DMS153 (cell line): ENCODE results near the gene GNG12.
A peak's percentile ranks its signal among the peaks of the same experiment; 100 is the strongest.

Experiments used
- DNase-seq: peaks from one replicate; lab custom pipeline; 2025; lab: John Stamatoyannopoulos, UW

GNG12 gene

GRCh38 chr1:67784545-67785186 is 48.6 kb downstream of the GNG12 start:
- no peak for DNase-seq

- DNase-seq: no peak
Observed at GRCh38 chr1:67780637-67781036, 52.6 kb downstream of the GNG12 start.

- no peak for DNase-seq
Observed at GRCh38 chr1:67777440-67777839, 55.8 kb downstream of the GNG12 start.

- no peak for DNase-seq
Observed at GRCh38 chr1:67777016-67777415, 56.3 kb downstream of the GNG12 start.

GRCh38 chr1:67773462-67773861 is 59.8 kb downstream of the GNG12 start:
- DNase-seq: no peak

- no peak for DNase-seq
Observed at GRCh38 chr1:67771749-67772148, 61.5 kb downstream of the GNG12 start.

- no peak for DNase-seq
Observed at GRCh38 chr1:67771152-67771551, 62.1 kb downstream of the GNG12 start.

- DNase-seq: no peak
Observed at GRCh38 chr1:67769633-67770256, 63.5 kb downstream of the GNG12 start.

- no peak for DNase-seq
Observed at GRCh38 chr1:67768480-67768879, 64.8 kb downstream of the GNG12 start.

- no peak for DNase-seq
Observed at GRCh38 chr1:67767103-67767782, 66.0 kb downstream of the GNG12 start.

- no peak for DNase-seq
Observed at GRCh38 chr1:67766141-67766978, 66.9 kb downstream of the GNG12 start.

GRCh38 chr1:67764633-67765032 is 68.6 kb downstream of the GNG12 start:
- no peak for DNase-seq

GRCh38 chr1:67761730-67762129 is 71.5 kb downstream of the GNG12 start:
- DNase-seq: no peak

GRCh38 chr1:67761091-67761490 is 72.2 kb downstream of the GNG12 start:
- DNase-seq: no peak

- DNase-seq: no peak
Observed at GRCh38 chr1:67760030-67760821, 73.0 kb downstream of the GNG12 start.

GRCh38 chr1:67759692-67760029 is 73.6 kb downstream of the GNG12 start:
- no peak for DNase-seq

GRCh38 chr1:67759066-67759465 is 74.2 kb downstream of the GNG12 start:
- DNase-seq: no peak

- peak; percentile 75 for DNase-seq
Observed at GRCh38 chr1:67755619-67756018, 77.6 kb downstream of the GNG12 start.

- DNase-seq: no peak
Observed at GRCh38 chr1:67755160-67755559, 78.1 kb downstream of the GNG12 start.

- no peak for DNase-seq
Observed at GRCh38 chr1:67754526-67754920, 78.7 kb downstream of the GNG12 start.

- DNase-seq: no peak
Observed at GRCh38 chr1:67753776-67754525, 79.3 kb downstream of the GNG12 start.
